ENCODE results near the gene DTD1. TPM values are rescaled to one million over a fixed set of nuclear protein-coding genes. Genes with fewer than 3 reads are reported as not detected.

Gene DTD1
- total RNA-seq, 2 experiments from 2014 or later: 27.6 to 43.0 TPM

- Histone ChIP-seq H3K79me2 (ENCODE audit: insufficient read depth, low read depth, low read length) (no peaks in the 10 kb centered on the region), H3K4me2 (ENCODE audit: low read length) (no peak overlapping the region), H3K4me3 (ENCODE audit: low read depth, low read length, poor library complexity, severe bottlenecking) (no peak overlapping the region), H3K9me2 (ENCODE audit: insufficient read depth, low read length) (no peaks in the 10 kb centered on the region), H2AFZ (ENCODE audit: low read length) (no peak overlapping the region), H3K4me1 (ENCODE audit: insufficient read depth, low read length, poor library complexity, severe bottlenecking) (no peaks in the 10 kb centered on the region), H3K27ac (ENCODE audit: low read depth, low read length, poor library complexity, severe bottlenecking) (no peak overlapping the region), H3K36me3 (ENCODE audit: insufficient read depth, low read length) (peaks cover 80% of the 10 kb centered on the region), H3K9me3 (ENCODE audit: low read length) (no peaks in the 10 kb centered on the region), H4K20me1 (ENCODE audit: insufficient read depth, low read length) (no peaks in the 10 kb centered on the region)
- TF ChIP-seq CTCF (conservative IDR thresholded peaks at IDR 0.05; ENCODE audit: low read length) (no peak), EZH2phosphoT487 (IDR thresholded peaks at IDR 0.05; ENCODE audit: borderline replicate concordance, low read depth, low read length) (no peak)
- no peak for DNase-seq (ENCODE audit: low spot score)
- ChIA-PET POLR2A (interaction anchor here (0.7 kb wide), 1 partner anchor 42 kb away, joined by 3 read pairs; no protein-coding TSS in a partner anchor), CTCF (ENCODE audit: unreplicated experiment) (no interaction called here)
- no TSS peak for BruUV-seq (replicated peaks)
- intact Hi-C loops (cut with micrococcal nuclease; ENCODE audit: unreplicated experiment): no loop called here
Measured at GRCh38 chr20:18548465-18548864, 39.4 kb upstream of the DTD1 start.

GRCh38 chr20:18553746-18554145 lies 34.1 kb upstream of the DTD1 start:
- intact Hi-C loops (cut with micrococcal nuclease; ENCODE audit: unreplicated experiment): no loop called here
- Histone ChIP-seq H3K4me2 (ENCODE audit: low read length) (no peak overlapping the region), H3K4me3 (ENCODE audit: low read depth, low read length, poor library complexity, severe bottlenecking) (no peak overlapping the region), H3K9me2 (ENCODE audit: insufficient read depth, low read length) (no peaks in the 10 kb centered on the region), H4K20me1 (ENCODE audit: insufficient read depth, low read length) (no peaks in the 10 kb centered on the region), H3K36me3 (ENCODE audit: insufficient read depth, low read length) (peaks cover 79% of the 10 kb centered on the region), H3K9me3 (ENCODE audit: low read length) (no peaks in the 10 kb centered on the region), H3K79me2 (ENCODE audit: insufficient read depth, low read depth, low read length) (no peaks in the 10 kb centered on the region), H3K27ac (ENCODE audit: low read depth, low read length, poor library complexity, severe bottlenecking) (no peak overlapping the region), H3K4me1 (ENCODE audit: insufficient read depth, low read length, poor library complexity, severe bottlenecking) (no peaks in the 10 kb centered on the region), H2AFZ (ENCODE audit: low read length) (no peak overlapping the region)
- no peak for DNase-seq (ENCODE audit: low spot score)
- ChIA-PET POLR2A (interaction anchor here (0.6 kb wide), 1 partner anchor 25 kb away, joined by 3 read pairs; no protein-coding TSS in a partner anchor), CTCF (ENCODE audit: unreplicated experiment) (no interaction called here)
- no TSS peak for BruUV-seq (replicated peaks)
- TF ChIP-seq CTCF (conservative IDR thresholded peaks at IDR 0.05; ENCODE audit: low read length) (no peak), EZH2phosphoT487 (IDR thresholded peaks at IDR 0.05; ENCODE audit: borderline replicate concordance, low read depth, low read length) (no peak)

- TF ChIP-seq CTCF (conservative IDR thresholded peaks at IDR 0.05; ENCODE audit: low read length) (no peak), EZH2phosphoT487 (IDR thresholded peaks at IDR 0.05; ENCODE audit: borderline replicate concordance, low read depth, low read length) (no peak)
- TSS peak; percentile 98 for BruUV-seq (replicated peaks)
- peaks cover 21% of the 10 kb centered on the region for H3K79me2 ChIP-seq (ENCODE audit: insufficient read depth, low read depth, low read length)
- ChIA-PET CTCF (ENCODE audit: unreplicated experiment) (no interaction called here), POLR2A (interaction anchor here (0.8 to 3.1 kb wide), 5 partner anchors 19 to 218 kb away, joined by 3 to 18 read pairs (median 3); partner anchors contain the start of gene SEC23B)
- no peaks in the 10 kb centered on the region for H3K9me3 ChIP-seq (ENCODE audit: low read length)
- H2AFZ ChIP-seq (ENCODE audit: low read length): peak within 1 kb of the TSS; percentile 92
- H3K27ac ChIP-seq (ENCODE audit: low read depth, low read length, poor library complexity, severe bottlenecking): peak within 1 kb of the TSS; percentile 51
- no peaks in the 10 kb centered on the region for H3K9me2 ChIP-seq (ENCODE audit: insufficient read depth, low read length)
- H3K36me3 ChIP-seq (ENCODE audit: insufficient read depth, low read length): peaks cover 37% of the 10 kb centered on the region
- peak; percentile 97 for DNase-seq (ENCODE audit: low spot score)
- H3K4me2 ChIP-seq (ENCODE audit: low read length): peak within 1 kb of the TSS; percentile 94
- intact Hi-C loops (cut with micrococcal nuclease; ENCODE audit: unreplicated experiment): loop anchor here (1.0 to 5.0 kb wide), 3 partner anchors 16 to 100 kb away; partner anchors contain the start of genes DZANK1, POLR3F and SEC23B
- peak within 1 kb of the TSS; percentile 83 for H3K4me3 ChIP-seq (ENCODE audit: low read depth, low read length, poor library complexity, severe bottlenecking)
- H4K20me1 ChIP-seq (ENCODE audit: insufficient read depth, low read length): no peaks in the 10 kb centered on the region
- H3K4me1 ChIP-seq (ENCODE audit: insufficient read depth, low read length, poor library complexity, severe bottlenecking): peaks cover 16% of the 10 kb centered on the region
Measured at GRCh38 chr20:18566892-18567738, 20.7 kb upstream of the DTD1 start, which contains the start of gene SMIM26. Gene SMIM26 (plus strand): TSS chr20:18567432. CDS start chr20:18567479, 47 bp downstream.
